T-cell (primary cell): Measurements from ENCODE around the gene FAM83B. TPM values are rescaled to one million over a fixed set of nuclear protein-coding genes. Genes with fewer than 3 reads are reported as not detected.
"Not testable (repeated sequence)": the region's sequence is repeated elsewhere in the genome, so short reads cannot be mapped to it uniquely, and the experiment has no call there.

Experiments used
- ATAC-seq, 4 experiments: fragments of 200-7000 bp in 3 of 4; fragments of 150-1000 bp in 1 of 4; cut with Tn5 transposase; replicated peaks in 1 of 4; 1 replicate in 3 of 4; 2 replicates in 1 of 4; pipeline ENCODE4 v1.10.0; 2021; ENCODE audit warnings: moderate library complexity in 3 of 4, mild to moderate bottlenecking in 2 of 4, moderate number of reproducible peaks in 1 of 4
- CTCF ChIA-PET, 2 donors: fragments of 300-600 bp; sonication (Branson Sonifier 250); formaldehyde crosslinking; loops; one replicate each; lab custom pipeline; 2022; ENCODE audit warnings: antibody characterized with exemption in 2 of 2; lab: Charles Lee
- POLR2A ChIA-PET, 2 donors: fragments of 300-600 bp; sonication (Branson Sonifier 250); formaldehyde crosslinking; loops; one replicate each; lab custom pipeline; 2022; ENCODE audit warnings: antibody characterized with exemption in 2 of 2; lab: Charles Lee
- DNase-seq, 35 experiments: peaks; one replicate each; pipeline versions ENCODE4 v3.0.0 to v3.0.0-alpha.2; 2013 to 2023
- H3K27ac ChIP-seq: one replicate; pipeline ENCODE4 v1.5.1; 2013; ENCODE audit warnings: low read length
- H3K27me3 ChIP-seq, 2 experiments: replicated peaks in 1 of 2; 1 replicate in 1 of 2; 2 replicates in 1 of 2; pipeline versions ENCODE4 v1.6.1 to v1.7.0; 2013; ENCODE audit warnings: low read length in 1 of 2, mixed read lengths in 1 of 2; ENCODE audit not compliant: control insufficient read depth in 2 of 2, insufficient read depth in 2 of 2; ENCODE audit errors: extremely low read depth in 1 of 2
- H3K36me3 ChIP-seq, 2 donors: 1 replicate in 1 of 2; 2 replicates in 1 of 2; pipeline versions ENCODE4 v1.6.1 to v1.7.0; 2013; ENCODE audit warnings: low read length in 1 of 2; ENCODE audit not compliant: control insufficient read depth in 2 of 2, insufficient read depth in 1 of 2; ENCODE audit errors: extremely low read depth in 1 of 2
- H3K4me1 ChIP-seq, 2 experiments: 1 replicate in 1 of 2; 2 replicates in 1 of 2; pipeline versions ENCODE4 v1.6.1 to v1.7.0; 2013; ENCODE audit warnings: low read length in 2 of 2, mixed read lengths in 1 of 2; ENCODE audit not compliant: insufficient read depth in 2 of 2, control insufficient read depth in 1 of 2; ENCODE audit errors: extremely low read depth in 1 of 2
- H3K4me3 ChIP-seq, 2 donors: 1 replicate in 1 of 2; 2 replicates in 1 of 2; pipeline versions ENCODE4 v1.5.1 to v1.7.0; 2013; ENCODE audit warnings: mild to moderate bottlenecking in 2 of 2, low read length in 1 of 2, moderate library complexity in 1 of 2; ENCODE audit not compliant: control insufficient read depth in 1 of 2; ENCODE audit errors: extremely low read depth in 1 of 2
- H3K9me3 ChIP-seq: 2 replicates; pipeline ENCODE4 v1.7.0; 2013
- H3K27ac Mint-ChIP-seq, 2 donors: one replicate each; pipeline ENCODE4 v1.8.0; 2020 to 2021; ENCODE audit warnings: mild to moderate bottlenecking in 2 of 2, mixed read lengths in 2 of 2
- H3K27me3 Mint-ChIP-seq, 2 donors: one replicate each; pipeline ENCODE4 v1.8.0; 2021 to 2022; ENCODE audit warnings: mixed read lengths in 2 of 2
- H3K36me3 Mint-ChIP-seq: one replicate; pipeline ENCODE4 v1.8.0; 2021; ENCODE audit warnings: mixed read lengths
- H3K4me1 Mint-ChIP-seq, 3 donors: one replicate each; pipeline ENCODE4 v1.8.0; 2020 to 2022; ENCODE audit warnings: mixed read lengths in 3 of 3, mild to moderate bottlenecking in 1 of 3
- H3K4me3 Mint-ChIP-seq, 3 donors: one replicate each; pipeline ENCODE4 v1.8.0; 2020 to 2022; ENCODE audit warnings: mild to moderate bottlenecking in 3 of 3, mixed read lengths in 3 of 3, moderate library complexity in 3 of 3
- H3K9me3 Mint-ChIP-seq, 3 donors: one replicate each; pipeline ENCODE4 v1.8.0; 2020 to 2022; ENCODE audit warnings: mixed read lengths in 3 of 3
- WGBS: methylation state at CpG from one replicate; pipeline ENCODE4 v1.1.5; 2013; ENCODE audit warnings: missing lambda C conversion rate; ENCODE audit not compliant: insufficient coverage; 5-methylcytosine and 5-hydroxymethylcytosine counted together
- total RNA-seq, 35 experiments: library from RNA in 6 of 35; stranded (reverse) in 6 of 35; fragments of 120-200 nt in 1 of 35; gene quantifications; one replicate each; pipeline versions ENCODE4 v1.2.1 to v1.2.4 and lab custom pipeline; 2013 to 2026

The FAM83B gene, protein sequence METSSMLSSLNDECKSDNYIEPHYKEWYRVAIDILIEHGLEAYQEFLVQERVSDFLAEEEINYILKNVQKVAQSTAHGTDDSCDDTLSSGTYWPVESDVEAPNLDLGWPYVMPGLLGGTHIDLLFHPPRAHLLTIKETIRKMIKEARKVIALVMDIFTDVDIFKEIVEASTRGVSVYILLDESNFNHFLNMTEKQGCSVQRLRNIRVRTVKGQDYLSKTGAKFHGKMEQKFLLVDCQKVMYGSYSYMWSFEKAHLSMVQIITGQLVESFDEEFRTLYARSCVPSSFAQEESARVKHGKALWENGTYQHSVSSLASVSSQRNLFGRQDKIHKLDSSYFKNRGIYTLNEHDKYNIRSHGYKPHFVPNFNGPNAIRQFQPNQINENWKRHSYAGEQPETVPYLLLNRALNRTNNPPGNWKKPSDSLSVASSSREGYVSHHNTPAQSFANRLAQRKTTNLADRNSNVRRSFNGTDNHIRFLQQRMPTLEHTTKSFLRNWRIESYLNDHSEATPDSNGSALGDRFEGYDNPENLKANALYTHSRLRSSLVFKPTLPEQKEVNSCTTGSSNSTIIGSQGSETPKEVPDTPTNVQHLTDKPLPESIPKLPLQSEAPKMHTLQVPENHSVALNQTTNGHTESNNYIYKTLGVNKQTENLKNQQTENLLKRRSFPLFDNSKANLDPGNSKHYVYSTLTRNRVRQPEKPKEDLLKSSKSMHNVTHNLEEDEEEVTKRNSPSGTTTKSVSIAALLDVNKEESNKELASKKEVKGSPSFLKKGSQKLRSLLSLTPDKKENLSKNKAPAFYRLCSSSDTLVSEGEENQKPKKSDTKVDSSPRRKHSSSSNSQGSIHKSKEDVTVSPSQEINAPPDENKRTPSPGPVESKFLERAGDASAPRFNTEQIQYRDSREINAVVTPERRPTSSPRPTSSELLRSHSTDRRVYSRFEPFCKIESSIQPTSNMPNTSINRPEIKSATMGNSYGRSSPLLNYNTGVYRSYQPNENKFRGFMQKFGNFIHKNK
- total RNA-seq (under 1 TPM in 1 of 5 donors, not detected in 4; 0.18 TPM), total RNA-seq (lab: John Stamatoyannopoulos, UW) (0 to 0.08 (median 0) reads per million in 29 experiments)
- total RNA-seq (2013): 0.04 TPM

DNA sequence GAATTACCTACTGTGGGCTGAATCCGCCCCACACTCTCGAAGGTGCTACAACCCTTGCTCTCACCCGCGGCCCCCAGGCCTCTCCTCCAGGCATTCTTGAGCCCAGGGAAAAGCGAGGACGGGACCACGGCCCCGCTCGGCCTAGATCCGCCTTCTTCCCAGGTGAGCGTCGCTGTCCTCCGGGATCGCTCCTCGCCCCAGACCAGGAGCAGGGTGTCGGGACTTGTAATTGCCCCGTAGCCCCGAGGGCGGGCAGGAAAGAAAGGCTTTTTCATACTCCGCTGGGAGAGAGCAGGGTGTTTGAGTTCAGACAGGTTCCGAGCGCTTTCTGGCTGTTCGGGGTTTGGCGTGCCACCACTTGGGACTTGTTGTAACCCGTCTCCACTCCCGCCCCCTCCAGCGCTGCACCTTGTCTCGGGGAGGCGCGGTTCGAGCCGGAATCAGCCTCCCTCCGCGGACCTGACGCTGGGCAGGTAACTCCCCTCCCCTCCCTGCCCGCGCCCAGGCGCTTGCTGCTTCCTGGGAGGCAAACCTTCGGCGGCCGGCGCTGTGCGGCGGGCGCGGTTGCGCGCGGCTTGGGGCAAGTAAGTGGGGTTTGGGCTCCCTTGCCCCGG, at the start of gene FAM83B:
FAM83B (plus strand) TSS at position 529 of the 614 bp plus-strand sequence. CDS start 23,476 bp downstream, outside the sequence.
- no peak for DNase-seq
- no peaks in the 10 kb centered on the region for H3K36me3 Mint-ChIP-seq
- Histone ChIP-seq H3K27ac (no peak within 1 kb of the TSS), H3K4me1 (no peaks in the 10 kb centered on the region), H3K4me3 (no peak within 1 kb of the TSS), H3K36me3 (no peaks in the 10 kb centered on the region), H3K27me3 (peaks cover 11 to 13% of the 10 kb centered on the region in 2 experiments), H3K9me3 (no peaks in the 10 kb centered on the region)
- no peak for ATAC-seq
- H3K4me3 Mint-ChIP-seq: no peak within 1 kb of the TSS
- H3K27ac Mint-ChIP-seq: no peak within 1 kb of the TSS
- H3K4me1 Mint-ChIP-seq: no peaks in the 10 kb centered on the region
- peaks cover 4 to 7% (median 6%) of the 10 kb centered on the region in 3 donors for H3K9me3 Mint-ChIP-seq
- 40% methylated on average over 24 of the region's 50 CpGs for WGBS
- ChIA-PET POLR2A (no interaction called here), CTCF (no interaction called here)
- peaks cover 17 to 18% of the 10 kb centered on the region in 2 donors for H3K27me3 Mint-ChIP-seq

DNA sequence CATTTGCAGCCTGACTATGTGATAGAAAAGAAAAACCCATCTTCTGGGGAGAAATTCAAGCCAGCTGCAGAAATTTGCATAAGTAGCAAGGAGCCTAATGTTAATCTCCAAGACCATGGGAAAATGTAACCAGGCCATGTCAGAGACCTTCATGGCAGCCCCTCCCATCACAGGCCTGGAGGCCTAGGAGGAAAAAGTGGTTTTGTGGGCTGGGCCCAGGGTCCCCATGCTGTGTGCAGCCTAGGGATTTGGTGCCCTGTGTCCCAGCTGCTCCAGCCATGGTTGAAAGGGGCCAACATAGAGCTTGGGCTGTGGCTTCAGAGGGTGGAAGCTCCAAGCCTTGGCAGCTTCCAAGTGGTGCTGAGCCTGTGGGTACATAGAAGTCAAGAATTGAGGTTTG, 49.7 kb upstream of the FAM83B start:
- H3K36me3 ChIP-seq, CTCF ChIA-PET, DNase-seq, H3K27ac ChIP-seq, H3K27ac Mint-ChIP-seq, H3K4me1 ChIP-seq, H3K4me3 ChIP-seq, H3K27me3 Mint-ChIP-seq, H3K4me1 Mint-ChIP-seq, H3K36me3 Mint-ChIP-seq, POLR2A ChIA-PET, H3K9me3 ChIP-seq, H3K27me3 ChIP-seq, H3K4me3 Mint-ChIP-seq, ATAC-seq: not testable (repeated sequence)
- peaks cover 3 to 20% (median 15%) of the 10 kb centered on the region in 3 donors for H3K9me3 Mint-ChIP-seq

DNA sequence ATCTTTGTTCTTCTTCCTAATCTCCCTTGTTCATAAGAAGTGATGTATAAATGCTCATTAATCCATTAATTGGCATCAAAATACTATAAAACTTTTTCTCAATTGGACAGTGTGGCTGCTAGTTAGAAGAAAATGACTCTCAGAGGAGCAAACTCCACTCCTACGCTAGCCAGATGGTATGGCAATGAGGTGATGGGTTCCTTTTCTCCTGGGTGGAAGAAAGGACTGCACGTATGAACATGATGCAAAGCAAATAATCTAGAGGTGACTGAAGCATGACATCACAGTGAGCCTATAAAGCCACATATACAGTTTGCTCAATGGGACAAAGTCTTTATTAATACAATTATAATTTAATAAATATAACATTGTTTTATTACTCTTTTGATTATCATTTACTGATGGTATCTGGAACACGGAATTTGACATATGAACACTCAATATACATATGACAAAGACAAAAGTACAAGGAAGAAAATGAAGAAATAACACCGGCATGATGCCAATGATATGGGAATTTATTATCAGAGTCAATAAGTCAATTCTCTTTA, 46.4 kb upstream of the FAM83B start:
- no peak overlapping the region for H3K27ac ChIP-seq
- no peaks in the 10 kb centered on the region for H3K27me3 ChIP-seq
- H3K9me3 Mint-ChIP-seq: peaks cover 6 to 24% (median 18%) of the 10 kb centered on the region in 3 donors
- DNase-seq (no peak), ATAC-seq (no peak)
- H3K4me3 Mint-ChIP-seq: no peak overlapping the region
- no peaks in the 10 kb centered on the region for H3K36me3 Mint-ChIP-seq
- H3K4me1 Mint-ChIP-seq: no peaks in the 10 kb centered on the region
- no CpG with 5 or more reads among the region's 4 CpGs for WGBS
- H3K27ac Mint-ChIP-seq: no peak overlapping the region
- no peaks in the 10 kb centered on the region for H3K27me3 Mint-ChIP-seq
- no peak overlapping the region for H3K4me3 ChIP-seq
- ChIA-PET POLR2A (no interaction called here), CTCF (no interaction called here)
- H3K9me3 ChIP-seq: no peaks in the 10 kb centered on the region
- H3K36me3 ChIP-seq: no peaks in the 10 kb centered on the region
- H3K4me1 ChIP-seq: no peaks in the 10 kb centered on the region

DNA sequence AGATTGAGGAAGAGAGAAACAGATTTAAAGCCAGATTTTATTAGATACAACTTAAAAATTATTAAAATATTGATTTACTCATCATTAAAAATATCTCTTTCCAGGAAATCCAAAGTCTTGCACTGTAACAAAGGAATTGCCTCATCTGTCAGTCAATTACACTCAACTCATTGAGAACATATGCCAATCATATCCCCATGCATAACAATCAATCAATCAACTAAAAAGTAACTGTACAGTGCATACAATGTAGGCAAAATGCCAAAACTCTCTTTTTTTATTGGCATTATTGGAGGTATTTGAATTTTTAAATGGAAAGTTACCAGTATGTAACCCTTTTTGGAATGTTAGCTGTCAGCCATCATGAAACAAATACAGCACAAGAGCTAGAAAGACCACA, 45.3 kb upstream of the FAM83B start:
- ChIA-PET CTCF (no interaction called here), POLR2A (no interaction called here)
- no peak for ATAC-seq

DNA sequence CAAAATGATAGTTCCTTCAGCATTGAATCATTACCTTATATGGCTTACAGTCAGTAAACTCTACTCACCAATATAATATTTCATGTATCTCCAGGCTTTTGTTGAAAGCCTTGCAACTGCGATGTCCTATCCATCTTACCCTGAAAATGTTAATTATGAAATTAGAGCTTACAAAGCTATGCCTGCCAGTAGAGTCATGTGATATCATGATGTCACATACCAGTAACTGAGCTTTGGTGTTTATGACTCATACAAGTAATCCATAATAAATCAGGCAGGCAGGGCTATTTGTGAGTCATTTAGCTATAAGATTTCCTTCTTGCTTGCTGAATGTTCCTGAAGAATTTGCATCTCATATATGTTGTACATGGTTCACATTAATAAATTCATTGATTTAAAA, 44.9 kb upstream of the FAM83B start:
- Histone ChIP-seq H3K9me3 (no peaks in the 10 kb centered on the region), H3K4me1 (no peaks in the 10 kb centered on the region), H3K36me3 (no peaks in the 10 kb centered on the region), H3K27me3 (no peaks in the 10 kb centered on the region), H3K4me3 (no peak overlapping the region), H3K27ac (no peak overlapping the region)
- ATAC-seq (no peak), DNase-seq (no peak)
- Mint-ChIP-seq H3K9me3 (peaks cover 3 to 15% (median 15%) of the 10 kb centered on the region in 3 donors), H3K4me3 (no peak overlapping the region), H3K27ac (no peak overlapping the region), H3K4me1 (no peaks in the 10 kb centered on the region), H3K27me3 (no peaks in the 10 kb centered on the region), H3K36me3 (no peaks in the 10 kb centered on the region)
- ChIA-PET POLR2A (no interaction called here), CTCF (no interaction called here)
- WGBS: no CpG with 5 or more reads among the region's 1 CpG

More for the DNA sequence above, 45.3 kb upstream of the FAM83B start:
- no peaks in the 10 kb centered on the region for H3K4me1 Mint-ChIP-seq
- Histone ChIP-seq H3K27me3 (no peaks in the 10 kb centered on the region), H3K27ac (no peak overlapping the region), H3K9me3 (no peaks in the 10 kb centered on the region), H3K4me3 (no peak overlapping the region), H3K36me3 (no peaks in the 10 kb centered on the region), H3K4me1 (no peaks in the 10 kb centered on the region)
- H3K9me3 Mint-ChIP-seq: peaks cover 3 to 20% (median 20%) of the 10 kb centered on the region in 3 donors
- no peak overlapping the region for H3K27ac Mint-ChIP-seq
- H3K27me3 Mint-ChIP-seq: no peaks in the 10 kb centered on the region
- no peak for DNase-seq
- no peaks in the 10 kb centered on the region for H3K36me3 Mint-ChIP-seq
- no peak overlapping the region for H3K4me3 Mint-ChIP-seq
